NCI-H2171 (cell line): ENCODE results near the gene ASTN2.

ENCODE experiments used
- DNase-seq: peaks from one replicate; lab custom pipeline; 2025; lab: John Stamatoyannopoulos, UW

The ASTN2 gene

DNA sequence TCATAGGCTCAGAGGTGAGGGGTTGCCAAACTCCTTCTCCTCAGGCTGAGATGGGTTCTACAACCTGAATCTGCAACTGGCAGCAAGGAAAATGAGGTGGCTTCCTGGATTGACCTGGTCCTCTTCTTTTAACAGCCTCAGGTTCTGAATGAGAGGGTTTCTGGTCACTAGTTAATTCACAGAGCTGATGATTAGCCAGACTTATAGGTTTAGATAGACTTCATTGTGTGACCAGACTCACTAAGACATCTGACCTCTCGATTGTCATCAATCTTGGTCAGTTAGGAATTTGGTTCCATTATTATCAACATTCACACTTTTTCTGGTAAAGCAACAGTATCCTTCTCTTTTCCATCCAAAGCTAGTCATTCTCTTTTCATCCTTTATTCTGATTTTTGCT, 1003.4 kb downstream of the ASTN2 start:
- no peak for DNase-seq

DNA sequence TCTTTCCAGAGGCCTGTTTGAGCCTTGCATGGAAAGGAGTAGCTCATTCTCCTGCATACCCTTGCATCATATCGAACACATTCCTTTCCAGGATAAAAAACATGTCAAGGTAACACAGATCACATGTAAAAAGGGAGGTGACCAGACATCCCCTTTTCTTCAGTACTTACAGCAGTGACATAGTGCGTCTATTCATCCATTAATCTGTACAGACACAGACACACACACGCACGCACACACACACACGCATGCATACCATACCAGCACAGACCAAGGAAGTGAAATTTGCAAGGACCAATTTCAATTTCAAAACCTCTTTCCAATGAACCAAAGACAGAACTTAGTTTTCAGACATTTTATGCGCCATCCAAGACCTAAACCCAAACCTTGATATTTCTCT, 1005.2 kb downstream of the ASTN2 start:
- no peak for DNase-seq

DNA sequence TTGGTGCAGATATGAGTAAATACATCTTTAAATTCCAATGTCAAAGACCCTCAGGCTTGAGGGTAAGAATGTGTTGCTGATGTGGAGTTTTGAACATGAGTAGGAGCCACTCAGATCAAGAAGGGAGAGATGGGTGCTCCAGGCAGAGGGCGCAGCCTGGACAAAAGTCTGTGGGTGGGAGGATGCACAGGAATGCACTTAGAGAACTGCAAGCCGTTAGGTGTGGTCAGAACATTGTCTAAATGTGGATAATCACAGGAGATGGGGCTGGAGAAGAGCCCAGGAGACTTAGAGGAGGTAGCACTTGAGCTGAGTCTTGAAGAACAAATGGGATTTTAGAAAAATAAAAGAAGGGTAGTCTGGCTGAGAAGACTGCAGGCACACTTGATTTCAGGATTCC, 1005.7 kb downstream of the ASTN2 start:
- no peak for DNase-seq

DNA sequence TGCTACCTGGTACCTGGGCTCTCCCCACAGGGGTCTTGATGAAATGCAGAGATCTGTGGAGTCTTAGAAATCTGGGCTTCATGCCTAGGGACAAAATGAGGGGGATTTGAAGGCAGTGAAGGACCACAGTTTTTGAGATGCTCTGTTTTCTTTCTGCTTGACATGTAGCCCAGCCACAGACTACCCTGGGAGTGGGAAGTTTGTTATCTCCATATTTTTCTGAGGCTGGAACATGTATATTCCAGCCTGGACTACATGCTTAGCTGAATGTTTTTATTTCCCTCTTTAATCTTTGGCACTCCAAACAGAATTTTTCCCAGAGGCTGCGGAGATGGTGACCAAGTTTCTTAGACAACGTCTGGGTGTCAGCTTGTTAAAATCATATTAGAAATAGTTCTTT, 1008.4 kb downstream of the ASTN2 start:
- no peak for DNase-seq

DNA sequence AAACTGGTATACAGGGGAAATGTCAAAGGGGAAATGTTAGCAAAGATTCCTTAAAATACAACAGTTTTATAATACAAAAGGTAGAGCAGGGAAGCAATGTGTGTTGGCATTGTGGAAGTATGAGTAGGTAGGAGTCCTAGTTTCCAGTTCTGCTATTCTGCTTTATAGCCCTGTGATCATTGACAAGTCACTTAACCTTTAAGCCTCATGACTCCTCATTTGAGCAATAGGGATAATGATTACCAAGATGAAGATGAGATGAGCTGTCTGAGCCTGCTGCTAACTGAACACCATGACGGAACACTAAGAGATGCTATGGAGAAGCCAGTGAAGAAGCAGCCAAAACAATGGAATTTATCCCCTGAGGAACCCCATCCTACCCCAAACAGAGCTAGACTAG, 1009.5 kb downstream of the ASTN2 start:
- DNase-seq = no peak

DNA sequence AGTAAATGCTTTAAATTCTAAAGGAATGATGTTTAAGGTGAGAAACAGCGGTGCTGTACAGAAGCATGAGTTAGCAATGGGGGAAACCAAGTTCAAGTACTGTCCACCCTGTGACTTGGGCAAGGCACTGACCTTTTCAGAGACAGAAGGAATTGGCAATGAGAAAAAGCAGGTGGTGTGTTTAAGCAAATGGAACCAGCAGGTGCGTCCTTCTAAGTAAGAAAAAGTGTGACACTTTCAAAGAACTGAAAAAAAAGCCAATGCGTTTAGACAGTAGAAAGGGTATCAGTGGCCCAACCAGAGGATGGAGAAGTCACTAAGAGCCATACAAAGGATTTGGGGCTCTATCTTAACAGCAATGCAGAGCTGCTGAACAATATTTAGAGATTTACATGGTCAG, 1010.6 kb downstream of the ASTN2 start:
- no peak for DNase-seq

DNA sequence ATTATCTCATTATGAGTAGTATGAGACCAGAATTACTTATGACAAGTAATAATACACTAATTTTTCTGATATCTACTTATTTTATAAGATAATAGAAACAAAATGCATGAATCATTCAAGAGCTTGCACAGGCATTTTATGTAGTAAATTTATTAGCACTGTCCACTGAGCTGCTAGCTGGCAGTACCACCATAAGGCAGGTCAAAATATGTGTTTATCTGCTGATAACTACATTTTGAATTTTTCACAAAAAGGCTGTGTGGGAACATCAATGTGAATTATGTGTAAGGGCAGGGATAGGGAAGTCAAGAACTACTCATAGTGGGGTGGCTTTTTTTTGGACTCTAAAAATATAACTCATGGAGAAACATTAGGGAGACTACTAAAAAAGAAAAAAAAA, 1011.7 kb downstream of the ASTN2 start:
- DNase-seq = no peak

DNA sequence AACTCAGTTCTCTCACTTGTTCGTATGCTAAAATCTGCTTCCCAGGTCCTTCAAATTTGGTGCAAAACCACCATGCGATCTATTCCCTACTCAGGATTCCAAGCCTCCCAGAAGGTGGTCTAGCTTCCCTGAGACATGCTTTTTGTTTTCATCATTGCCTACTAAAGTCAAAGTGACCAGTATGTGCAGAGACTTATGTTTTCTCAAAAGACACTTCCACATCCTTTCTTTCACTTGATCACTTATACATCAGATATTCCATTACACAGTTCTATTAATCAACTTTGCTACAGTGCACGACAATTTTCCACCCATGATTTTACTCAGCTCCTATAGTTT, 1019.2 kb downstream of the ASTN2 start:
- no peak for DNase-seq

DNA sequence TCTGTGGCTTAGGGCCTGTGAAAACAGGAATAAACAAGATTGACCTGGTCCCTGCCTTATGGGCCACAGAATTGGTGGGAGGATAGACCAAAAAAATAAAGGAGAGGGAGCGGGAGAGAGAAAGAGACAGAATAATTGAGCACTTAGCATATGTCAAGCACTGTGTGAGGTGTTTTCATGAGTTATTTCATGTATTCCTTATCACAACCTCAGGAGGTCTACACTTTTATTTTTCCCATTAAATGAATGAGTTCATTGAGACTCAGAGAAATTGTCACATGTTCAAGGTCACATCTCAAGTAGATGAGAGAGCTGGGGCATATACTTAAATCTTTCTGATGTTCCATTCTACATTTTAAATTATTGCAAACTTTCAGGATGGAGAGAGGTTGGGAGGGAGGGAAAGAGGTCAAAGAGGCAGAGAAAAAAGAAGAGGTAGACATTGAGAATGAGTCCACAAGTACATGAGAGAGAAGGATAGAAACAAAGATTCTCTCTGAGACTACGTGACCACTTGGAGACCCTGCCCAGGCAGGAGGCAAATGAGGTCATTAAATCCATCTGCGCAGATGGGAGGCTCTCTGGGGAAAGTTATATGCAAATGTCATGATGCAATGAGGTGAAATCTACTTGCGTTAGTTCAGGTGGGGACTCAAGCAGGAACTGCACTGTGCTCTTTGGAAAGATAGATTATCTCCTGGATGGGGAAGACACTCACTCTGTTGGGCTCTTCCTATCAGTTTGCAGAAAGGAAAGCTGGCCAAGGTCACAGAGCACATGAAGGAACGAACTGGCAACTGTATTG, 1019.8 kb downstream of the ASTN2 start:
- peak; percentile 35 for DNase-seq

DNA sequence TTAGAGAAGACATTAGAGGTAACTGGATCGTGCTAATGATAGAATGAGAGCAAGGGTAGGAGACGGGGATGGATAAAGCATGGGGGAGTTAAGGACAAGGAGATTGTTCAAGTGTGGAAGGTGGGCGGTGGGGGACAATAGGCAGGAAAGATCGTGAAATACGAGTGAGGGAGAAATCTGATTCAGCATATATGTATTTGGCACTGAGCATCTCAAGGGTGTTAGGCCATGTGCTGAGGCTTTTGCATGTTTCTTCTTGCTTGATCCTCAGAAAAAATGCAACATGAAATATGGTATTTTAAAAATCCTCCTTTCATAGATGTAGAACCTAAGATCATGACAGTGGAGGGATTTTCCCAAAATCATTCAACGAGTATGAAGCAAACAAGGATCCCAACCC, 1020.8 kb downstream of the ASTN2 start:
- DNase-seq = no peak

DNA sequence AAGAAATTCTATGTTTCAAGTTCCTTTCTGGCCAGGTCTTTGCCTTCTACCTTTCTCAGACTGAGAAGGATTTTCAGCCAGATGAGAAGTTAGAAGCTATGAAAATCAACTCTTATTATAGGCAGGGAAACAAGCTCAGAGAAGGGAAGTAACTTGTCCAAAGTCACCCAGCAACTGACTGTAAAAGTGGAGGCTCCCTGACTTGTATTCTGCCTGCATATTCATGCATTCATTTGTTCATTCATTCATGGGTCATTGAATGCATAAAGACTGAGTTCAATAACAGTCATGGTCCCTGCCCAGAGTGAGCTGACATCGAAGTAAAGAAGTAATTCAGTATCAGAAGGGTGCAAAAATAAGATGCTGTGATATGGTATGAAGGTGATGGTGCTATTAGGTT, 1021.7 kb downstream of the ASTN2 start:
- no peak for DNase-seq

DNA sequence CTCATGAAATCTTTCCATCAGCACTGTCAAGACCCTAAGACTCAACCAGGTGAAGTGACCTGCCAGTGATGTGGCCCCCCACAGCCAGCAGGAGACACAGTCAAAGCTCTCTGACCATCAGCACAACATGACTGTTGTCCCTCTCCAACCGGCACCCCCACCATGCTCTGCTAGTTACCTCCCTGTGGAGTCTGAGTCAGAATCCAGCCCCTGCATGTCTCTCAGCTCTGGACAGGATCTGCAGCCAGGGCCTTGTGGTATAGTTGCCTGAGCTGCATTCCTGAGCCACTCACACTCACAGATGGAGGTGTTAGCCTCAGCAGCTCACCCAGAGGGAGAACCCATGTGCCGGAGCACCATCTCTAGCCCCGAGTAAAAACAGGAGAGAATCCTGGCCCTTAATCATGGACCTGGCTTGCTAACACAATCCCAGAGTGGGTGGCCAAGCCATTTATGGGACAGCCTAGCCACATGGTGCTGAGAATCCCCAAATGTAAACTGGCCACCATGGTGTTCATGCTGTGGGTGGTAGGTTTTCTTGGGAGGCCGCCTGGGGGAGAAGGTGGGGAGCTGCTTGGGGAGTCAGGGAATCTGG, 1023.5 kb downstream of the ASTN2 start:
- no peak for DNase-seq

DNA sequence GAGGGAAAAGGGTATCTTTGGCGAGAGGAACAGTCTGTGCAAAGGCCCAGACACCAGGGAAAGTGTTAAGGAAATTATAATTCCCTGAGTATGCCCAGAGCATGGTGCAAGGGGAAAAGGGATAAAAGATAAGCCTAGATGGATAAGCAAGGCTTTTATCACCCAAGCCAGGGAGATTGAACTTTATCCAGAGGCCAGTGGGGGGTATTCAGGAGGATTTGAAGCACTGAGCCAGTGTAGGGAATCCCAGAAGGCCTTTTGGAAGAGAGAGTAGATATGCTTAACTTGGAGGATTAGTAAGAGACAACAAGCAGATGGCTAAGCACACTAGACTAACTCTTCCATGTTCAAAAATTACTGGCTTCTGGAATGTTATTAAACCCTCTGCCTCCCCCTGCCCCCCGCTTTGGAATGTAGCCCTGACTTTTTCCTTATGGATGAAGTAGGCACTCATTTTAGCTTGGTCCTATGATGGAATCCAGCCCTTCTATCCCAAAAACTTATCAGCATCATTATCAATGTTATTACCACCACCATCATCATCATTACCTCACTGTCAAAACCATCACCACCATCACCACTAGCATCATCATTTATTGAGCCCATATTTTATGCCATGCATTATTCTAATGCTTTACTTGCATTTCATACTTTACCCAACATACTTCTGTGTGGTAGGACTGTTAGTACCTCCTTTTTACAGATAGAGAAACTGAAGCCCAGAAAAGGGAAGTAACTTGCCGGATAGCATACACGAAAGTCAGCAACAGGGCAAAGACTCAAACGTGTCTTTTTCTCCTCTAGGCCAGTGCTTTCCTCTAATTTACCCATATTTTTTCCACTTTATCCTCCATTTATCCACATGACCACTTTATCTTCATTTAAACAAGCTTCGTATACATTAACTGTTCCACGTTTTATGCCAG, 1024.3 kb downstream of the ASTN2 start:
- DNase-seq = no peak

DNA sequence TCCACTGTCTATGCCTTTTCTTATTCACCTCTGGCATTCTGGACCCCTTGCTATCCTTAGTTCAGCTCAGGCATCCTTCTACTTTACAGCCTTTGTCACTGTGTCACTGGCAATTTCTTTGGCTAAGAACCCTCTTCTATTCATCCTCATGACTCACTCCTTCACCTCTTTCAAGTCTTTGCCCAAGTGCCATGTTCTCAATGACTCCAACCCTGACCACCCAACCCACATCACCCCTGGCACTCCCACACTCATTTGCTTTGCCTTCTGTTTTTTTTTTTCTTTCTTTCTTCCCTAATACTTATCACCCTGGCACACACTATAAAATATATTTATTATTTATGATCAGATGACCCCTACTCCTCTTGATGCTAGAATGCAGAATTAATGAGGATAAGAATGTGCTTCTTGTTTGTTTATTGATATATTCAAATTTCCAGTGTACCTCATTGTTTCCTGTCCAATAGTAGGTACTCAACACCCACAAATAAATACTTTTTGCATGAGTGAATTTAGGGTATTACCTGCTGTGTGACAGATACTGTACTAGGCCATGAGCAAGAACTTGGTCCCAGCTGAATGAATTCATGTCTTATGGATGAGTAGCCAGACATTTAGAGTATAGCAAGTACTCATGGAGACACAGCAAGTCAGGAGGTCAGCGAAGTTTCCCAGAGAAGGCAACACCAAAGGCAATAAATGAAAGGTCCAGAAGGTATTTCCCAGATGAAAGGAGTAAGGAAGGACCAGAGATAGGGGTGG, 1025.1 kb downstream of the ASTN2 start:
- DNase-seq = no peak

DNA sequence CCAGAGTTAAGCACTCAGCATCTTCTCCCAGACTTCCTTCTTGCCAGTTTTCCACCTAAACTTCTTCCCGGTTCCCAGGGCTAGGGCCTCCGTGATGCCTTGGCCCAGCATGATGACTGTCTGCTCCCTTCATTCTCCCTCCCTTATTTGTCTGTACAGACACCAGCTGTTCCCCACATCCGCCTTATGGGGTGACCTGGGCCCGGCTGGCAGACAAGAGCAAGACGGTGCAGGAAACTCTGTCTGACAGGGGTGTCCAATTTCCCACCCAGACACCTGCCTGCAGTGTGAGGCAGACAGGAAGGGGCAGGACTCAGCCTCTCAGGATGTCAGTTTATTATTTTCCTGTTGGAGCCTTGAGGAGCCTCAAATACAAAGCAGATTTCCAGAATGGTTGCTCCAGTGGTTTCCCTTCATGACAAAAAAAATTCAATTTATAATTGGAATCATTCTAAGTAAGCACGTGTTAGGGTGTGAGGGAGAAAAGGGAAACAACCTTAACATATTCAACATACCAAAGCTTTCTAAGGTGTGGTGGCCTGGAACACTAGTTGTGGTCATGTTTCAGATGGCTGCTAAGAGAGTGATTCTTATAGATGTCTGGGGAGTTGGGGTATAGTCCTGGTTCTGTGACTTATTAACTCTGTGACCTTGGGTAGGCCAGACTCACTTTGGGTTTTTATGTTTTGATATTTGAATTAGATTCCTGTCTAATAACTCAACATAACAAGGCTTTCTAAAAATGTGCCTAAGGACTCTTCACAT, 1026.7 kb downstream of the ASTN2 start:
- DNase-seq = peak; percentile 73

DNA sequence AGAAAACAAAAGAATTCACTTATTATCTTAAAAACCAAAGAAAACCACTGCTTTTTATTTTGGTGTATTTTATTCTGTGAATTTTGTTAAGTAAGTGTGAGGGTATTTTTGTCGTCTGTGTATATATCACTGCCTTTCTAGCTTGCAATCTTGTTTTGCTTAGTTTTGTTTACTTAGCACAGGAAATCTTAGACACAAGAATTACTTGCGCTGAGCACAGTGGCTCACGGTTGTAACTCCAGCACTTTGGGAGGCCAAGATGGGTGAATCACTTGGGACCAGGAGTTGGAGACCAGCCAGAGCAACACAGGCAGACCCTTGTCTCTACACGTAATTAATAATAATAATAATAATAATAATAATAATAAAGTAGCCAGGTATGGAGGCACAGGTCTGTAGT, 1030.9 kb downstream of the ASTN2 start:
- no peak for DNase-seq

DNA sequence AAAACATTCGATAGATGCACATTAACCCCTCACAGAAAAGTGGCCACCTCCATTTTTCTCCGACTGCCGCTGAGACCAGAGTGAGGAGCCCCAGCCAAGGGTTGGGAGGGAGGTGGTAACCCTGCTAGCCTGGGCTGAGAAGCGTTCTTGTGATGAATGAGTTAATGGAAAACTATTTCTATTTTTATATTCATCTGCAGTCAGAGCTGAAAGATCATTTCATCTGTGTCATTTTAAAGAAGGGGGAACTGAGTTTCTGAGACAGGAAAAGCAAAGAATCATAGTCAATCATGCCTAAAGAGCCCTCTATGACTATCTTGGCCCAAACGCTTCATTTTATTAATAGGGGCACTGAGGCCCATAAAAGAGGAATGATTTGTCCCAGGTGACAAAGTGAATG, 1031.7 kb downstream of the ASTN2 start:
- DNase-seq = no peak

DNA sequence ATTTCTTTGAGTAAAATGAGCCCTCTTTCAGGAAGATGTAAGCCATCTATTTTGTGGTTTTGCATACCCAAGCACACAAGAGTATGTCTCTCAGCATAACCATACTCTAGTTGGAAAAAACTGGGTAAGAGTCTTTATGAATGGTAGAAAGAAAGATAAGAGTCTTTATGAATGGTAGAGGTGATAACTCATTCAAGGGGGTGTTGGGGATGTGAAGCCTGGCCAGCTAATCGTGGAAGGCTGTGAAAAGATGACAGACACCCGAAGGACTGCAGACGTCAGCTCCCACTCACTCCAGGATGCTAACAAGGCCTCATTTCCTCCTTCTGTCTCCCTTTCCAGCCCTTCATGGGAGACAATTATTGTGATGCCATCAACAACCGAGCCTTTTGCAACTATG, 1032.8 kb downstream of the ASTN2 start:
- no peak for DNase-seq

DNA sequence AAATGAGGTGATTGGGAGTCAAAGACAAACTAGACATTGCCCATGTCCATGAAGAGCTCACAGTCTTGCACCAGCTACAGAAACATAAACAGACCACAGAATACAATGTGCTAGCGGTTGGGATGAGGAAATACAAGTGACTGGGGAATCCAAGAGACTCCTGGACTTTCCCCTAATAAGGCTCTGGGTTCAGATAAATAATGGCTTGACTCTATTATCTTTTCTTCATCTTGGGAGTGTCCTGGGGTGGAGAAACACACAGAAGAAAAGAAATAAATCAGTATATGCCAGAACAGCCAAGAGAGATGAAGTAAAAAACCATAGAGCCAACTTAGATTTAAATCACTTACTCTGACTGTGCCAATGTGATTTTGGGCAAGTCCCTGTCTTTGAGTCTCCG, 1033.5 kb downstream of the ASTN2 start:
- DNase-seq = no peak

DNA sequence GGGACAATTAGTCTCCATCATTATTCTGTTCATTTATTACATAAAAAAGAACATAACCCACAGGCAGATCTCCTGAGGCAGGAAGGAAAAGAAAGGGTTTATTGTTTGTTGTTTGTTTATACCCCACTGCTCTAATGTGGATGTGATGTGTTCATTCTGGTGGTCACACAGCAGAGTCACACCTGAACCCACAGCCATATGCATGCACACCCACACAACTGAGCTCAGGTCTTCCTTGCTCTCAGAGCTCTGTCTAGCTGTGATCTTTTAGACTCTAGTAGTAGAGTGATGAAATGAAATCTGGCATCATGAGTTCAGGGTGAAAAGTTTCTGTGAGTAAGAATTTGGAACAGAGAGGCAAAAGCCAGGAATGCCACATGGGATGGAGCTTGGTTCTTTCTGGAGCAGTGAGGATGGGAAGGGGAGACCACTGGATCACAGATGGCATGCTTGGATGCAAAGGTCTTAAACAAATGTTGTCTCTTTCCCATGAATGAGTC, 1034.3 kb downstream of the ASTN2 start:
- no peak for DNase-seq

DNA sequence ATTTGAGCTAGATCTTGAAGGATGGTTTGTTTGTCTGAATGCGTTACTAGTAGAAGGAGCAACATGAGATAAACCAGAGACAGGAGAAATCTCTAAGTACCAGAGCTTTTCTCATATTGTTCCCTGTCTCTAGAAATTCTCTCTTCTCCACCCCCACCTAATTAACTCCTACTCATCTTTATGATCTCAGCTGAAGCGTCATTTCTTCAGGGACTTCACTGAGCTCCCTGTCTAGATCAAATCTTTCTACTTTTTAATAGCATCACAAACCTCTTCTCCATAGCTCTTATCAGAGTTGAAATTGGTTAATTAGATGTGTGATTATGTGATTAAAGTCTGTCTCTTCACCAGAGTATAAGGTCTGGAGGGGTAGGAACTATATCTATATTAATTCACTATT, 1035.0 kb downstream of the ASTN2 start:
- no peak for DNase-seq
